SK-N-SH (cell line): ENCODE results near the gene TRIM68. TPM values are rescaled to one million over a fixed set of nuclear protein-coding genes. Genes with fewer than 3 reads are reported as not detected.

Source experiments
- CTCF ChIA-PET: fragments of 300-600, 350-600 bp; formaldehyde crosslinking; extraction: SDS; loops from one replicate; lab custom pipeline; 2021; lab: Yijun Ruan, JAX
- POLR2A ChIA-PET: fragments of 350-600 bp; sonication (Branson Sonifier 250); formaldehyde crosslinking; extraction: SDS; loops from one replicate; lab custom pipeline; 2020; ENCODE audit warnings: antibody characterized with exemption, inconsistent platforms; lab: Yijun Ruan, JAX
- DNase-seq: peaks from one replicate; pipeline ENCODE4 v3.0.0; 2012
- H2AFZ ChIP-seq: fragments of 200-600 bp; sonication (generic); 2 replicates; pipeline ENCODE4 v1.8.1; 2016; ENCODE audit warnings: antibody characterized with exemption, mild to moderate bottlenecking, low read depth
- H3F3A ChIP-seq: fragments of 200-600 bp; sonication (generic); replicated peaks from 2 replicates; pipeline ENCODE3; 2016; ENCODE audit warnings: antibody characterized with exemption, mild to moderate bottlenecking; ENCODE audit not compliant: insufficient read depth
- H3K27ac ChIP-seq, 2 experiments: fragments of 200-500 bp in 1 of 2; fragments of 200-600 bp in 1 of 2; sonication (Bioruptor generic) in 1 of 2; sonication (generic), shearing (Covaris generic) in 1 of 2; 2 replicates each; pipeline versions ENCODE4 v1.5.1 to v1.6.1; 2014 to 2016; ENCODE audit warnings: low read depth in 2 of 2, inconsistent platforms in 1 of 2, low read length in 1 of 2, mild to moderate bottlenecking in 1 of 2, mixed read lengths in 1 of 2
- H3K27me3 ChIP-seq: fragments of 200-600 bp; sonication (generic), shearing (Covaris generic); 2 replicates; pipeline ENCODE4 v1.6.1; 2016; ENCODE audit warnings: mixed run types; ENCODE audit not compliant: insufficient read depth
- H3K36me3 ChIP-seq, 2 experiments: fragments of 200-500 bp in 1 of 2; fragments of 200-600 bp in 1 of 2; sonication (Bioruptor generic) in 1 of 2; sonication (generic) in 1 of 2; replicated peaks in 1 of 2; 2 replicates each; pipeline versions ENCODE3 to v1.5.1; 2014 to 2016; ENCODE audit warnings: low read length in 1 of 2, mild to moderate bottlenecking in 1 of 2; ENCODE audit not compliant: insufficient read depth in 2 of 2, control insufficient read depth in 1 of 2
- H3K4me1 ChIP-seq, 2 experiments: fragments of 200-500 bp in 1 of 2; fragments of 200-600 bp in 1 of 2; sonication (Bioruptor generic) in 1 of 2; sonication (generic), shearing (Covaris generic) in 1 of 2; 2 replicates each; pipeline versions ENCODE4 v1.5.1 to v1.6.1; 2014 to 2016; ENCODE audit warnings: low read depth in 1 of 2, low read length in 1 of 2, mixed run types in 1 of 2; ENCODE audit not compliant: insufficient read depth in 2 of 2, control insufficient read depth in 1 of 2
- H3K4me2 ChIP-seq: fragments of 200-600 bp; sonication (generic), shearing (Covaris generic); 2 replicates; pipeline ENCODE4 v1.6.1; 2017; ENCODE audit warnings: mixed run types
- H3K4me3 ChIP-seq, 2 experiments: fragments of 200-500 bp in 1 of 2; fragments of 200-600 bp in 1 of 2; sonication (Bioruptor generic) in 1 of 2; sonication (generic), shearing (Covaris generic) in 1 of 2; 2 replicates each; pipeline versions ENCODE4 v1.5.1 to v1.8.1; 2014 to 2016; ENCODE audit warnings: low read depth in 2 of 2, inconsistent platforms in 1 of 2, low read length in 1 of 2, mild to moderate bottlenecking in 1 of 2, mixed read lengths in 1 of 2, moderate library complexity in 1 of 2
- H3K79me2 ChIP-seq: fragments of 200-600 bp; sonication (generic); 2 replicates; pipeline ENCODE4 v1.8.1; 2017; ENCODE audit warnings: mild to moderate bottlenecking; ENCODE audit not compliant: insufficient read depth
- H3K9ac ChIP-seq: fragments of 200-600 bp; sonication (generic); 2 replicates; pipeline ENCODE4 v1.6.1; 2017; ENCODE audit warnings: mixed run types
- H3K9me2 ChIP-seq: fragments of 200-600 bp; sonication (generic); 2 replicates; pipeline ENCODE4 v1.6.1; 2017; ENCODE audit warnings: mixed run types
- H3K9me3 ChIP-seq: fragments of 200-600 bp; sonication (generic); 2 replicates; pipeline ENCODE4 v1.6.1; 2017; ENCODE audit warnings: mixed run types, mild to moderate bottlenecking, moderate library complexity
- H4K20me1 ChIP-seq: fragments of 200-600 bp; sonication (generic); 2 replicates; pipeline ENCODE4 v1.6.1; 2017; ENCODE audit warnings: mild to moderate bottlenecking, mixed run types; ENCODE audit not compliant: insufficient read depth
- CHD2 ChIP-seq: fragments of 150-350 bp; IDR thresholded peaks from 2 replicates; pipeline ENCODE4 v1.6.1; 2018; ENCODE audit warnings: low read length; ENCODE audit not compliant: partially characterized antibody
- EP300 ChIP-seq, 2 experiments: IDR thresholded peaks; 2 replicates each; pipeline versions ENCODE4 v1.4.0 to v1.6.1; 2012; ENCODE audit warnings: borderline replicate concordance in 1 of 2, low read depth in 1 of 2, low read length in 1 of 2
- FOXM1 ChIP-seq: IDR thresholded peaks from 2 replicates; pipeline ENCODE4 v1.4.0; 2012; ENCODE audit warnings: low read depth, mild to moderate bottlenecking
- GATA2 ChIP-seq: sonication (generic); formaldehyde crosslinking; IDR thresholded peaks from 2 replicates; pipeline ENCODE4 v1.5.0; 2020; ENCODE audit warnings: mild to moderate bottlenecking, missing genetic modification reagents
- MXI1 ChIP-seq: IDR thresholded peaks from 2 replicates; pipeline ENCODE4 v1.6.1; 2012; ENCODE audit warnings: mild to moderate bottlenecking, low read depth, low read length, improper control_type of control experiment
- NFIC ChIP-seq: IDR thresholded peaks from 2 replicates; pipeline ENCODE4 v1.4.0; 2012; ENCODE audit warnings: borderline replicate concordance
- NRF1 ChIP-seq: IDR thresholded peaks from 2 replicates; pipeline ENCODE4 v1.6.1; 2012; ENCODE audit warnings: low read depth, mild to moderate bottlenecking, low read length
- POLR2AphosphoS5 ChIP-seq: IDR thresholded peaks from 2 replicates; pipeline ENCODE4 v1.6.1; 2012; ENCODE audit warnings: low read depth, low read length
- RAD21 ChIP-seq: IDR thresholded peaks from 2 replicates; pipeline ENCODE4 v1.6.1; 2012; ENCODE audit warnings: mild to moderate bottlenecking, low read length
- RCOR1 ChIP-seq: fragments of 150-350 bp; IDR thresholded peaks from 2 replicates; pipeline ENCODE4 v1.6.1; 2017; ENCODE audit warnings: antibody characterized with exemption, low read length
- RFX5 ChIP-seq: IDR thresholded peaks from 2 replicates; pipeline ENCODE4 v1.6.1; 2012; ENCODE audit warnings: mild to moderate bottlenecking, improper control_type of control experiment, low read length
- RXRA ChIP-seq: IDR thresholded peaks from 2 replicates; pipeline ENCODE4 v1.4.0; 2012; ENCODE audit warnings: low read depth, mild to moderate bottlenecking, borderline replicate concordance
- YY1 ChIP-seq: IDR thresholded peaks from 2 replicates; pipeline ENCODE4 v1.4.0; 2012; ENCODE audit warnings: low read depth, mild to moderate bottlenecking
- WGBS: methylation state at CpG from one replicate; pipeline ENCODE4 v1.1.6; 2017; ENCODE audit warnings: low lambda C conversion rate; 5-methylcytosine and 5-hydroxymethylcytosine counted together
- polyA plus RNA-seq, 3 experiments: library from polyadenylated mRNA; depleted of rRNA; stranded (reverse); fragments of >200 nt; gene quantifications; 2 replicates each; pipeline ENCODE4 v1.2.3, GENCODE V29; 2012
- TF ChIP-seq, protein P1 (sequence below): IDR thresholded peaks from 2 replicates; pipeline ENCODE4 v1.4.0; 2012; ENCODE audit warnings: low read depth
- TF ChIP-seq, protein P2 (sequence below): IDR thresholded peaks from 2 replicates; pipeline ENCODE4 v1.4.0; 2012; ENCODE audit warnings: low read depth, borderline replicate concordance
- TF ChIP-seq, protein P3 (sequence below): IDR thresholded peaks from 2 replicates; pipeline ENCODE4 v1.6.1; 2012; ENCODE audit warnings: mild to moderate bottlenecking, low read depth, low read length, moderate library complexity
- TF ChIP-seq, protein P4 (sequence below): fragments of 150-350 bp; IDR thresholded peaks from 2 replicates; pipeline ENCODE4 v1.6.1; 2016; ENCODE audit warnings: mild to moderate bottlenecking, low read depth, low read length

TRIM68 gene
- polyA plus RNA-seq, 1 of the 3 experiments (the other 2 are of a cell fraction), result 4.9 TPM

DNA sequence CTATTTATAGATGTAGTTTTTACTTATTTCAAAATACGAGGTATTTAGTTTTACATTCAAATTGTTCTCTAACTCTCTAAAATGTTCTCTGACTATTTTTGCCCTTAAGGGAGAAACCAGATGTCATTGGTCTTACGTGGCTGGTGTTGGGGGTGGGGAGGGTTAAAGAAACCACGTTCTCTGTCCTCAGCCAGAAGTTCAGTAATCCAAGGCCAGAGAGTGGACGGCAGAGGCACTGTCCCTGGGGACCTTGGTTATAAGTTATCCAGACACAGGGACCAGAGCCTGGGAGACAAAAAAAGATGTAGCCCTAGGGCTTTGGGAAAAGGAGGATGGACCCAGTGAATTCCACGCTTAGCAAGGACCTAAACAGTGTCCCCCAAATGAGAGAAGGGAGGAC, 35.0 kb upstream of the TRIM68 start:
- Histone ChIP-seq H3K9ac (no peak overlapping the region), H3K4me3 (no peak overlapping the region), H4K20me1 (no peaks in the 10 kb centered on the region), H3K9me2 (no peaks in the 10 kb centered on the region), H3K9me3 (no peaks in the 10 kb centered on the region), H3K27ac (no peak overlapping the region), H2AFZ (no peak overlapping the region), H3K27me3 (peaks cover 23% of the 10 kb centered on the region), H3K4me2 (no peak overlapping the region), H3K36me3 (no peaks in the 10 kb centered on the region), H3F3A (no peaks in the 10 kb centered on the region), H3K4me1 (peaks cover 0 to 8% of the 10 kb centered on the region in 2 experiments; a peak in 1 of 4 replicates), H3K79me2 (no peaks in the 10 kb centered on the region)
- CTCF ChIA-PET, result interaction anchor here (1.0 kb wide), 1 partner anchor 16 kb away, joined by 3 read pairs; no protein-coding TSS in a partner anchor
- WGBS, result 0% methylated on average over 5 of the region's 5 CpGs
- POLR2A ChIA-PET, result no interaction called here
- TF ChIP-seq RXRA (no peak), CHD2 (no peak), NFIC (no peak), RFX5 (no peak), RCOR1 (no peak), EP300 (IDR thresholded peaks at IDR 0.05; ENCODE audit: borderline replicate concordance in 1 of 2, low read depth in 1 of 2, low read length in 1 of 2) (no peak), RAD21 (no peak), GATA2 (CRISPR knock-in tag) (no peak), YY1 (no peak), MXI1 (no peak), NRF1 (no peak), FOXM1 (no peak), POLR2AphosphoS5 (no peak)
- TF ChIP-seq, protein P1, sequence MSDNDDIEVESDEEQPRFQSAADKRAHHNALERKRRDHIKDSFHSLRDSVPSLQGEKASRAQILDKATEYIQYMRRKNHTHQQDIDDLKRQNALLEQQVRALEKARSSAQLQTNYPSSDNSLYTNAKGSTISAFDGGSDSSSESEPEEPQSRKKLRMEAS, result no peak
- TF ChIP-seq, protein P2, sequence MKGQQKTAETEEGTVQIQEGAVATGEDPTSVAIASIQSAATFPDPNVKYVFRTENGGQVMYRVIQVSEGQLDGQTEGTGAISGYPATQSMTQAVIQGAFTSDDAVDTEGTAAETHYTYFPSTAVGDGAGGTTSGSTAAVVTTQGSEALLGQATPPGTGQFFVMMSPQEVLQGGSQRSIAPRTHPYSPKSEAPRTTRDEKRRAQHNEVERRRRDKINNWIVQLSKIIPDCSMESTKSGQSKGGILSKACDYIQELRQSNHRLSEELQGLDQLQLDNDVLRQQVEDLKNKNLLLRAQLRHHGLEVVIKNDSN, result no peak
- TF ChIP-seq, protein P3, sequence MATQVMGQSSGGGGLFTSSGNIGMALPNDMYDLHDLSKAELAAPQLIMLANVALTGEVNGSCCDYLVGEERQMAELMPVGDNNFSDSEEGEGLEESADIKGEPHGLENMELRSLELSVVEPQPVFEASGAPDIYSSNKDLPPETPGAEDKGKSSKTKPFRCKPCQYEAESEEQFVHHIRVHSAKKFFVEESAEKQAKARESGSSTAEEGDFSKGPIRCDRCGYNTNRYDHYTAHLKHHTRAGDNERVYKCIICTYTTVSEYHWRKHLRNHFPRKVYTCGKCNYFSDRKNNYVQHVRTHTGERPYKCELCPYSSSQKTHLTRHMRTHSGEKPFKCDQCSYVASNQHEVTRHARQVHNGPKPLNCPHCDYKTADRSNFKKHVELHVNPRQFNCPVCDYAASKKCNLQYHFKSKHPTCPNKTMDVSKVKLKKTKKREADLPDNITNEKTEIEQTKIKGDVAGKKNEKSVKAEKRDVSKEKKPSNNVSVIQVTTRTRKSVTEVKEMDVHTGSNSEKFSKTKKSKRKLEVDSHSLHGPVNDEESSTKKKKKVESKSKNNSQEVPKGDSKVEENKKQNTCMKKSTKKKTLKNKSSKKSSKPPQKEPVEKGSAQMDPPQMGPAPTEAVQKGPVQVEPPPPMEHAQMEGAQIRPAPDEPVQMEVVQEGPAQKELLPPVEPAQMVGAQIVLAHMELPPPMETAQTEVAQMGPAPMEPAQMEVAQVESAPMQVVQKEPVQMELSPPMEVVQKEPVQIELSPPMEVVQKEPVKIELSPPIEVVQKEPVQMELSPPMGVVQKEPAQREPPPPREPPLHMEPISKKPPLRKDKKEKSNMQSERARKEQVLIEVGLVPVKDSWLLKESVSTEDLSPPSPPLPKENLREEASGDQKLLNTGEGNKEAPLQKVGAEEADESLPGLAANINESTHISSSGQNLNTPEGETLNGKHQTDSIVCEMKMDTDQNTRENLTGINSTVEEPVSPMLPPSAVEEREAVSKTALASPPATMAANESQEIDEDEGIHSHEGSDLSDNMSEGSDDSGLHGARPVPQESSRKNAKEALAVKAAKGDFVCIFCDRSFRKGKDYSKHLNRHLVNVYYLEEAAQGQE, result no peak
- TF ChIP-seq, protein P4, sequence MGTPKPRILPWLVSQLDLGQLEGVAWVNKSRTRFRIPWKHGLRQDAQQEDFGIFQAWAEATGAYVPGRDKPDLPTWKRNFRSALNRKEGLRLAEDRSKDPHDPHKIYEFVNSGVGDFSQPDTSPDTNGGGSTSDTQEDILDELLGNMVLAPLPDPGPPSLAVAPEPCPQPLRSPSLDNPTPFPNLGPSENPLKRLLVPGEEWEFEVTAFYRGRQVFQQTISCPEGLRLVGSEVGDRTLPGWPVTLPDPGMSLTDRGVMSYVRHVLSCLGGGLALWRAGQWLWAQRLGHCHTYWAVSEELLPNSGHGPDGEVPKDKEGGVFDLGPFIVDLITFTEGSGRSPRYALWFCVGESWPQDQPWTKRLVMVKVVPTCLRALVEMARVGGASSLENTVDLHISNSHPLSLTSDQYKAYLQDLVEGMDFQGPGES, result no peak
- DNase-seq, result no peak
